ENCODE measurements around the gene TRMT10A.

DNA sequence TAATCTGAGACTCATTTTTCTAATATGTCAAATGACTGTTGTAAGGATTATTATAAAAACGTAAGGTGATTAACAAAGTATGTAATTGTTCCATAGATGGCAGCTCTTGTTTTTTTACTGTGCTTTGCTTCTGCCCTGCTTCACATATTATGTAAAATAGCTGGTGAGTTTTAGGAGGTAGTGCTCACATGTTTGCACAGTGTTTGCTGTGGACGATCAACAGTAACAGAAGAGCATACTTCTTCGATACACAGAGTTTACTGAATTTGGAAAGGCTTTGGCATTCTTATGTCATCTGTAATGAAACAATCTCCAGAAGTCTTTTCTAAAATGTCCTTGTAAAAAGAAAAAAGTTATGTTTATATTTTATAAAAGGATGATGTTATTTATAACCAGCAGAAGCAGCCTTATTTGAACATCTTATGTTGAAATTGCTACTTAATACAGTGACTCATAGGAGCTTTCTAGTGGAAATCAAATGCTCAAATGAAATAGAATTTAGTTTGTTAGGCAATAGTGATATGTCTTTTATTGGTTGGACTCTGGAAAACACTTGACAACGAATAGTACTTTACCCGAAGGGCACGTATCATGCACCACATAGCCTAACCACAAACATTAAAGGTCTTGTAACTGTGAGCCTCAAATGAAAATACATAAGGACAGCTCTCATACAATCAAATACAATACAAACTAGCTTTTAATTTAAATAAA is 8.8 kb upstream of the TRMT10A start:
- TF ChIP-seq, protein P1, sequence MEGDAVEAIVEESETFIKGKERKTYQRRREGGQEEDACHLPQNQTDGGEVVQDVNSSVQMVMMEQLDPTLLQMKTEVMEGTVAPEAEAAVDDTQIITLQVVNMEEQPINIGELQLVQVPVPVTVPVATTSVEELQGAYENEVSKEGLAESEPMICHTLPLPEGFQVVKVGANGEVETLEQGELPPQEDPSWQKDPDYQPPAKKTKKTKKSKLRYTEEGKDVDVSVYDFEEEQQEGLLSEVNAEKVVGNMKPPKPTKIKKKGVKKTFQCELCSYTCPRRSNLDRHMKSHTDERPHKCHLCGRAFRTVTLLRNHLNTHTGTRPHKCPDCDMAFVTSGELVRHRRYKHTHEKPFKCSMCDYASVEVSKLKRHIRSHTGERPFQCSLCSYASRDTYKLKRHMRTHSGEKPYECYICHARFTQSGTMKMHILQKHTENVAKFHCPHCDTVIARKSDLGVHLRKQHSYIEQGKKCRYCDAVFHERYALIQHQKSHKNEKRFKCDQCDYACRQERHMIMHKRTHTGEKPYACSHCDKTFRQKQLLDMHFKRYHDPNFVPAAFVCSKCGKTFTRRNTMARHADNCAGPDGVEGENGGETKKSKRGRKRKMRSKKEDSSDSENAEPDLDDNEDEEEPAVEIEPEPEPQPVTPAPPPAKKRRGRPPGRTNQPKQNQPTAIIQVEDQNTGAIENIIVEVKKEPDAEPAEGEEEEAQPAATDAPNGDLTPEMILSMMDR (IDR thresholded peaks at IDR 0.05), result no peak
- TF ChIP-seq POLR2AphosphoS5 (IDR thresholded peaks at IDR 0.05) (peak in 3 of 4 donors; percentile 30 to 45 (median 37)), POLR2A (IDR thresholded peaks at IDR 0.05) (no peak)

Measured in sigmoid colon (tissue), 4 donors.